GM21381 (cell line): ENCODE measurements around the gene FHOD1.
A peak's percentile ranks its signal among the peaks of the same experiment; 100 is the strongest.

Source experiments
- ATAC-seq: cut with Tn5 transposase; IDR thresholded peaks from one replicate; pipeline ENCODE4 v1.9.1; 2021; ENCODE audit warnings: mild to moderate bottlenecking, moderate library complexity; ENCODE audit not compliant: unreplicated experiment

Gene FHOD1

DNA sequence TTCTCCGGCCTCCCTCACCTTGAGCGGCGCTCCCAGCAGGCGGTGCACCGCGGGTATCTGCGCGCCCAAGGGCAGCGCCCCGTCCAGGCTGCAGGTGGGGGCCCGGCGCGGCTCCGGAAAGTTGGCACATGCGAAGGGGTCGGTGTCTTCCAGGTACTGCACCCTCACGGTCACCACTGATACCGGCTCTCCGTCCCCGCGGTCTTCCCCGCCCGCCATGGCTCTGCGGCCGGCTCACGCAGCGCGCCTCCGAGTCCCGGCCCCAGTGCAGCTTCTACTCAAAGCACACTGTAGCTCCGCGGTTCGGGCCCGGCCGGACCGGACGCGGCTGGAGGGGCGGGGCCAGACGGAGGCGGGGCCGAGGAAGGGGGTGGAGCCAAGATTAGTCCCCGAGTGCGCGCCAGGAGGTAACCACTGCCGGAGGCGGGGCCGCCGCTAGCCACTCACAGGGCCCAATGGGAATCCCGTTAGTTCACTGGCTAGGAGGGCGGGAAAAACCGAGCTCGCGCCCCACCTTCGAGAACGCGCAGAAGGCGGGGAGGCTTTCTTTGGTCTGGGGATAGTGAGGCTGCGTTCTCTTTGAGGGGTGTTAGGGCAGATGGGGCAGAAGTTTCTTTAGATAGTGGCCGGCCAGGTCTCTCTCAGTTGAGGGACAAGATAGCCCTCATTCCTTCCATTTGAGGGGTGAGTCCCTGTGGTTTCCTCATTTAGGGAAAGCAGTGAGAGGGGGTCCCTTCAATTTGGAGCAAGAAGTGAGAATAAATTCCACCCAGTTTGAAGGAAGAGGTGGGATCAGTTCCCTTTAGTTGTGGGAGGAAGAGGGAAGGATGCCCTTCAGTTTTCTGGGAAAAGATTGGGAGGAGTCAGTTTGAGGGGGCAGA lies at the start of gene FHOD1:
Gene FHOD1, minus strand, starts transcription at position 290 of the 881 bp plus-strand sequence. Its CDS starts 71 bp downstream, at position 219.
- ATAC-seq, result peak; percentile 46

GRCh38 chr16:67296420-67296819 lies 49.1 kb upstream of the FHOD1 start:
- no peak for ATAC-seq

DNA sequence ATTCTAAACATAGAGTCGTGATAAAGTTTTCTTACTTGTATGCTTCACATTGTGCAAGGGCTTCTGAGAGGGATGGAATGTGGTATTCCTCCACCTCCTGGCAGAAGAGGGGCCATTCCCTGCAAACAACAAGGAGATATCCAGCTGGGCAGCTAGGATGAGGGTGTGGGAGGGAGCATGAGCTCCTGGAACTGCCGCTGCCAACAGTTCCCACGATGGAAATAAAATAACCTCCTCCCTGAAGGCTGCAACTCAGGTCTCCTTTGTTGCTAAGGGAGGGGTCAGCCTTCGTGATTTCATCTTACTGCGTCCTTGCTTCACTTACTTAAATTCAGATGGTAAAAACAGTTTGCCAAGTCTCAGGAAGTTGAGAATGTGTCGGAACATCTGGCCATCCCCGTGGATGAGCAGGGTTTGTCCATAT lies 47.7 kb upstream of the FHOD1 start:
- ATAC-seq, result no peak

DNA sequence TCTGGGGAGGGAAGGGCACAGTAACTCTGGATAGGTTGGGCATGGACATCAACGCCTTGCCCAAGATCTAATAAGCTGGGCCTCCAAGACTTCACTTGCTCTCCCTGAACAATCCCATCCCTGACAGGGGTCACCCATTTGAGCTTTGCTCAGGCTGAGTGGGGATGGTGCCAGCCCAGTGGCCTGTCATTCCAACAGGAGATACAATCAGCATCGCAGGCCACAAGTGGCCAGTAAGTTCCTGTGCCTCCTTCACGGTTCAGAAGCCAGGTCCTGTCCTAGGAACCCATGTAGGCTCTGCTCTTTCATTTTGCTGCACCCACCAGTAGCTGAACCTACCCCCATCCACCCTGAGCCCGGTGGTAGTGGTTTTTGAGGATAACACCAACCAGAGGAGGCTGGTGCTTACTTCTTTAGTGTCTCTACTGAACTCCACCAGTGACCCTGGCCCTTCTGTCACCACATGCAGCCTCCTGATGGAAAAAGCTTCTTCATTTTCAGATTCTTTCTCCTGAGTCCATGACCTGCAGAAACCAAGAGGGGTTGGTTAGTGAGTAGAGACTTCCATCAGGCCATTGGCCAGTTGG lies 47.0 kb upstream of the FHOD1 start:
- no peak for ATAC-seq

DNA sequence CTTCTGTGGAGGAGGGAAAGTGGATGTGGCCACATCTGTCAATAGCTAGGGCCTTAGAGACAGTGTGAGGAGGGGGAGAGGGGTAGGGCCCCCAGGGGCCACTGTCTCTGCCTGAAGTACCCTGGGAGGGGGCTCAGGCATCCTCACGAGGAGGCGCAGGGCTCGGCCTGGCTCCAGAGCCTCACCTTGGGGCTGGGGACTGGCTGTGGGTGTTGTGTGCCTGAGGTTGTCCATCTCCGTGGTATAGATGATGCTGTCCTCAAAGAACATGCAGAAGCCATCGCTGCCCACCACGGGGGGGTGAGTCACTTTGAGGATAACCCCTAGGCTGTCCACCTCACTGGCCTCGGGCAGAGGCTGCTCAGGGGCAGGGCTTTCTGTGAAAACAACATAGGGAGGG lies 44.2 kb upstream of the FHOD1 start:
- no peak for ATAC-seq

DNA sequence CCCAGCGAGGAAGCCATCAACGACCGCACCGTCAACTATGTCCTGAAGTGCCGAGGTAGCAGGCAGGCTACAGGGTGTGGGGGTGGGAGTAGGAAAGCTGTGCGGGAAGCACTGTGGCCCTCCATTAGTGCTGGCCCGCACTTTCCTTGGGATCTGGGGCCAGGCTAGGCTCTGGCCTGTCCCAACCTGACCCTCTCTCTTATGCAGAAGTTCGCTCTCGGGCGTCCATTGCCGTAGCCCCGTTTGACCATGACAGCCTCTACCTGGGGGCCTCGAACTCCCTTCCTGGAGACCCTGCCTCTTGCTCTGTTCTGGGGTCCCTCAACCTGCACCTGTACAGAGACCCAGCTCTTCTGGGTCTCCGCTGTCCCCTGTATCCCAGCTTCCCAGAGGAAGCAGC lies 40.7 kb upstream of the FHOD1 start:
- ATAC-seq, result no peak

DNA sequence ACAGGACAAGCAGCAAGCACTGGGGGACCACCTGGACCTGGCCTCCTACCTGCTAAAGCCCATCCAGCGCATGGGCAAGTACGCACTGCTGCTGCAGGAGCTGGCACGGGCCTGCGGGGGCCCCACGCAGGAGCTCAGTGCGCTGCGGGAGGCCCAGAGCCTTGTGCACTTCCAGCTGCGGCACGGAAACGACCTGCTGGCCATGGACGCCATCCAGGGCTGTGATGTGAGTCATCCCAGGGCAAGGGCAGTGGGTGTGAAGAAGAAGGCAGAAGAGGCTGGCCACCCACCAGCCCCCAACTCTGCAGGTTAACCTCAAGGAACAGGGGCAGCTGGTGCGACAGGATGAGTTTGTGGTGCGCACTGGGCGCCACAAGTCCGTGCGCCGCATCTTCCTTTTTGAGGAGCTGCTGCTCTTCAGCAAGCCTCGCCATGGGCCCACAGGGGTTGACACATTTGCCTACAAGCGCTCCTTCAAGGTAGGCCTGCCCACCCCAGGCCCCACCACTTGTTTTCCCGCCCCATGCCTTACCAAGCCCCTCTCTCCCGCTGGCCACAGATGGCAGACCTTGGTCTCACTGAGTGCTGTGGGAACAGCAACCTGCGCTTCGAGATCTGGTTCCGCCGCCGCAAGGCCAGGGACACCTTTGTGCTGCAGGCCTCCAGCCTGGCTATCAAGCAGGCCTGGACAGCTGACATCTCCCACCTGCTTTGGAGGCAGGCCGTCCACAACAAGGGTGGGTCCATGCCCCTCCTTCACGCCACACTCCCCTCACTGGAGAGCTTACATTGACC lies 39.4 kb upstream of the FHOD1 start:
- no peak for ATAC-seq

- ATAC-seq, result no peak
These were observed 37.7 kb upstream of the FHOD1 start for GRCh38 chr16:67284699-67285646.

- no peak for ATAC-seq
These were observed 36.7 kb upstream of the FHOD1 start for GRCh38 chr16:67283826-67284555.

GRCh38 chr16:67283039-67283825 lies 36.0 kb upstream of the FHOD1 start:
- ATAC-seq, result no peak

GRCh38 chr16:67282447-67282805 lies 35.1 kb upstream of the FHOD1 start:
- no peak for ATAC-seq

GRCh38 chr16:67281536-67282446 lies 34.5 kb upstream of the FHOD1 start:
- no peak for ATAC-seq

GRCh38 chr16:67280090-67281015 lies 33.1 kb upstream of the FHOD1 start:
- no peak for ATAC-seq

- ATAC-seq, result peak; percentile 77
These were observed 32.2 kb upstream of the FHOD1 start, which contains the start of gene PLEKHG4 for GRCh38 chr16:67279296-67280089. Gene PLEKHG4, plus strand, starts transcription at chr16:67279532. Its CDS starts 513 bp downstream, at chr16:67280045.

DNA sequence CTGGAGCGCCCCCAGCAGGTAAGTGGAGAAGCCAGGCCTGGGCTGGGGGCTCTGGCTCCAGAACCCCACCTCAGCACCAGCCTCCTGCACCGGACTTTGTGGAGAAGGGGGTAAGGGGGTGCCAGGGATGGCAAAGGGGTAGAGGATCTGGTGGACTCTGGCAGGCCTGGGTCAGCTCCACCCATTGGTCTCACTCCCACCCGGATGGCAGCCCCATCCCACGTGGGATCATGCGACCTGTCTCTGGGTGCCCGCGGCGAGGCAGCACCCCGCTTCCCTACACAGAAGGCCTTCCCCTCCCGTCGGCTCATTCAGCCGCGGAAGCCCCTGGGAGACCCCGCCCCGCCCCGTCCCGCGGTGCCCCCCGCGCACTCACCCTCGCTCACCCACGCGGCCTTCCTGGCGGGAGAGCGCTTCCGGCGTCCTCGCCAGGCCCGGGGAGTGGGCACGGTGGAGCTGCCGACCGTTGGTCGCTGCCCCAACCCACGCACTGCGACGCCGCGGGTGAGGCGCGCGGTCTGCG lies 31.6 kb upstream of the FHOD1 start:
- peak; percentile 36 for ATAC-seq
